ENCODE results near the gene ADARB1. TPM values are rescaled to one million over a fixed set of nuclear protein-coding genes. Genes with fewer than 3 reads are reported as not detected.

Gene ADARB1
- total RNA-seq, 1 experiment from 2014 or later = 31.9 TPM

GRCh38 chr21:45094412-45094811, 20.0 kb downstream of the ADARB1 start:
- CTCF ChIA-PET = no interaction called here
- no peak for DNase-seq (ENCODE audit: low spot score)
- intact Hi-C loops (cut with micrococcal nuclease; ENCODE audit: unreplicated experiment) = no loop called here

GRCh38 chr21:45095505-45095904, 21.1 kb downstream of the ADARB1 start:
- peaks cover 29% of the 10 kb centered on the region for H3K4me1 ChIP-seq (ENCODE audit: insufficient read depth, low read length, poor library complexity, severe bottlenecking)
- POLR2A ChIA-PET (ENCODE audit: low non-redundant PET) = no interaction called here
- intact Hi-C loops (cut with micrococcal nuclease; ENCODE audit: unreplicated experiment) = no loop called here
- no peaks in the 10 kb centered on the region for H3K27me3 ChIP-seq (replicated peaks; ENCODE audit: insufficient read depth, low read depth, low read length, poor library complexity)
- TF ChIP-seq CTCF (conservative IDR thresholded peaks at IDR 0.05; ENCODE audit: low read depth, low read length) (no peak), EZH2 (IDR thresholded peaks at IDR 0.05; ENCODE audit: borderline replicate concordance, low read depth, low read length, poor library complexity, severe bottlenecking) (no peak)
- no peaks in the 10 kb centered on the region for H3K9me3 ChIP-seq (ENCODE audit: low read depth, low read length, poor library complexity, severe bottlenecking)
- no peak overlapping the region for H3K4me3 ChIP-seq (ENCODE audit: low read depth, low read length, poor library complexity, severe bottlenecking)
- CTCF ChIA-PET = no interaction called here
- no peak overlapping the region for H3K27ac ChIP-seq (ENCODE audit: low read depth, low read length, poor library complexity, severe bottlenecking)
- DNase-seq (ENCODE audit: low spot score) = no peak
- H3K36me3 ChIP-seq (ENCODE audit: insufficient read depth, low read length, poor library complexity, severe bottlenecking) = no peaks in the 10 kb centered on the region
- no TSS peak for BruUV-seq (replicated peaks)

More at GRCh38 chr21:45094412-45094811, 20.0 kb downstream of the ADARB1 start:
- no peaks in the 10 kb centered on the region for H3K27me3 ChIP-seq (replicated peaks; ENCODE audit: insufficient read depth, low read depth, low read length, poor library complexity)
- no peaks in the 10 kb centered on the region for H3K9me3 ChIP-seq (ENCODE audit: low read depth, low read length, poor library complexity, severe bottlenecking)
- no peaks in the 10 kb centered on the region for H3K36me3 ChIP-seq (ENCODE audit: insufficient read depth, low read length, poor library complexity, severe bottlenecking)
- TF ChIP-seq EZH2 (IDR thresholded peaks at IDR 0.05; ENCODE audit: borderline replicate concordance, low read depth, low read length, poor library complexity, severe bottlenecking) (no peak), CTCF (conservative IDR thresholded peaks at IDR 0.05; ENCODE audit: low read depth, low read length) (no peak)
- POLR2A ChIA-PET (ENCODE audit: low non-redundant PET) = no interaction called here
- no peak overlapping the region for H3K4me3 ChIP-seq (ENCODE audit: low read depth, low read length, poor library complexity, severe bottlenecking)
- peaks cover 22% of the 10 kb centered on the region for H3K4me1 ChIP-seq (ENCODE audit: insufficient read depth, low read length, poor library complexity, severe bottlenecking)
- no TSS peak for BruUV-seq (replicated peaks)
- H3K27ac ChIP-seq (ENCODE audit: low read depth, low read length, poor library complexity, severe bottlenecking) = no peak overlapping the region

- no peak for DNase-seq (ENCODE audit: low spot score)
- no peaks in the 10 kb centered on the region for H3K27me3 ChIP-seq (replicated peaks; ENCODE audit: insufficient read depth, low read depth, low read length, poor library complexity)
- no peak overlapping the region for H3K4me3 ChIP-seq (ENCODE audit: low read depth, low read length, poor library complexity, severe bottlenecking)
- intact Hi-C loops (cut with micrococcal nuclease; ENCODE audit: unreplicated experiment) = no loop called here
- no peak overlapping the region for H3K27ac ChIP-seq (ENCODE audit: low read depth, low read length, poor library complexity, severe bottlenecking)
- H3K4me1 ChIP-seq (ENCODE audit: insufficient read depth, low read length, poor library complexity, severe bottlenecking) = peaks cover 25% of the 10 kb centered on the region
- no peak for TF ChIP-seq EZH2 (IDR thresholded peaks at IDR 0.05; ENCODE audit: borderline replicate concordance, low read depth, low read length, poor library complexity, severe bottlenecking)
- TF ChIP-seq CTCF (conservative IDR thresholded peaks at IDR 0.05; ENCODE audit: low read depth, low read length) = no peak
- no peaks in the 10 kb centered on the region for H3K9me3 ChIP-seq (ENCODE audit: low read depth, low read length, poor library complexity, severe bottlenecking)
- no peaks in the 10 kb centered on the region for H3K36me3 ChIP-seq (ENCODE audit: insufficient read depth, low read length, poor library complexity, severe bottlenecking)
- CTCF ChIA-PET = no interaction called here
- POLR2A ChIA-PET (ENCODE audit: low non-redundant PET) = no interaction called here
- BruUV-seq (replicated peaks) = no TSS peak
Observed at GRCh38 chr21:45096217-45096616, 21.8 kb downstream of the ADARB1 start.
